KOPT-K1 (cell line): ENCODE data around the gene OR51E2.
"Not testable (repeated sequence)": the region's sequence is repeated elsewhere in the genome, so short reads cannot be mapped to it uniquely, and the experiment has no call there.

Experiments
- H3K27ac ChIP-seq: fragments of 200-600 bp; sonication (generic); 2 replicates; pipeline ENCODE4 v1.5.1; 2016; ENCODE audit warnings: antibody characterized with exemption, mild to moderate bottlenecking, low read depth, low read length; ENCODE audit not compliant: poor library complexity, severe bottlenecking
- H3K36me3 ChIP-seq: fragments of 200-600 bp; sonication (generic); 2 replicates; pipeline ENCODE4 v1.5.1; 2017; ENCODE audit warnings: antibody characterized with exemption, mild to moderate bottlenecking, low read length, moderate library complexity; ENCODE audit not compliant: insufficient read depth
- H3K9me3 ChIP-seq: fragments of 200-600 bp; sonication (generic); 2 replicates; pipeline ENCODE4 v1.5.1; 2017; ENCODE audit warnings: antibody characterized with exemption, low read length, mild to moderate bottlenecking; ENCODE audit not compliant: insufficient read depth, poor library complexity, severe bottlenecking

Gene OR51E2

GRCh38 chr11:4697585-4697984, at the start of gene OR51E2:
Gene OR51E2 (minus strand): TSS chr11:4697853. CDS start chr11:4682711, 15,142 bp downstream.
- no peak within 1 kb of the TSS for H3K27ac ChIP-seq
- H3K9me3 ChIP-seq = no peaks in the 10 kb centered on the region
- H3K36me3 ChIP-seq = no peaks in the 10 kb centered on the region

GRCh38 chr11:4740735-4741134, 43.1 kb upstream of the OR51E2 start:
- Histone ChIP-seq H3K9me3 (no peaks in the 10 kb centered on the region), H3K36me3 (no peaks in the 10 kb centered on the region), H3K27ac (no peak overlapping the region)

GRCh38 chr11:4727171-4727570, 29.5 kb upstream of the OR51E2 start:
- no peaks in the 10 kb centered on the region for H3K9me3 ChIP-seq
- no peaks in the 10 kb centered on the region for H3K36me3 ChIP-seq
- H3K27ac ChIP-seq = no peak overlapping the region

GRCh38 chr11:4722616-4723534, 25.2 kb upstream of the OR51E2 start:
- H3K36me3 ChIP-seq, H3K27ac ChIP-seq, H3K9me3 ChIP-seq: not testable (repeated sequence)

- Histone ChIP-seq H3K27ac (no peak overlapping the region), H3K36me3 (no peaks in the 10 kb centered on the region), H3K9me3 (no peaks in the 10 kb centered on the region)
Measured at GRCh38 chr11:4714300-4714699, 16.6 kb upstream of the OR51E2 start.

- no peaks in the 10 kb centered on the region for H3K9me3 ChIP-seq
- H3K27ac ChIP-seq = no peak overlapping the region
- H3K36me3 ChIP-seq = no peaks in the 10 kb centered on the region
Measured at GRCh38 chr11:4713241-4713640, 15.6 kb upstream of the OR51E2 start.

- H3K27ac ChIP-seq = no peak overlapping the region
- H3K36me3 ChIP-seq = no peaks in the 10 kb centered on the region
- H3K9me3 ChIP-seq = no peaks in the 10 kb centered on the region
Measured at GRCh38 chr11:4704790-4705334, 7.2 kb upstream of the OR51E2 start.

GRCh38 chr11:4704054-4704789, 6.6 kb upstream of the OR51E2 start, which contains the start of gene MMP26:
Gene MMP26 (plus strand): TSS chr11:4704784.
- no peak within 1 kb of the TSS for H3K27ac ChIP-seq
- no peaks in the 10 kb centered on the region for H3K9me3 ChIP-seq
- H3K36me3 ChIP-seq = no peaks in the 10 kb centered on the region

GRCh38 chr11:4700436-4700820, 2.8 kb upstream of the OR51E2 start:
- Histone ChIP-seq H3K36me3 (no peaks in the 10 kb centered on the region), H3K27ac (no peak overlapping the region), H3K9me3 (no peaks in the 10 kb centered on the region)

GRCh38 chr11:4699697-4700435, 2.2 kb upstream of the OR51E2 start:
- no peak overlapping the region for H3K27ac ChIP-seq
- H3K36me3 ChIP-seq = no peaks in the 10 kb centered on the region
- H3K9me3 ChIP-seq = no peaks in the 10 kb centered on the region

GRCh38 chr11:4695442-4695841, 2.2 kb downstream of the OR51E2 start:
- no peaks in the 10 kb centered on the region for H3K36me3 ChIP-seq
- no peaks in the 10 kb centered on the region for H3K9me3 ChIP-seq
- no peak overlapping the region for H3K27ac ChIP-seq

- H3K36me3 ChIP-seq = no peaks in the 10 kb centered on the region
- no peak overlapping the region for H3K27ac ChIP-seq
Measured at GRCh38 chr11:4684631-4685285, 12.9 kb downstream of the OR51E2 start.

GRCh38 chr11:4682623-4683419, 14.8 kb downstream of the OR51E2 start:
- H3K27ac ChIP-seq = no peak overlapping the region
- no peaks in the 10 kb centered on the region for H3K9me3 ChIP-seq

More at GRCh38 chr11:4684631-4685285, 12.9 kb downstream of the OR51E2 start:
- no peaks in the 10 kb centered on the region for H3K9me3 ChIP-seq

GRCh38 chr11:4680341-4680740, 17.3 kb downstream of the OR51E2 start:
- H3K36me3 ChIP-seq = no peaks in the 10 kb centered on the region
- H3K9me3 ChIP-seq = no peaks in the 10 kb centered on the region
- H3K27ac ChIP-seq = no peak overlapping the region

More at GRCh38 chr11:4682623-4683419, 14.8 kb downstream of the OR51E2 start:
- no peaks in the 10 kb centered on the region for H3K36me3 ChIP-seq
